GM21423 (cell line): ENCODE measurements around the gene MEX3A.
"Not testable (repeated sequence)": the region's sequence is repeated elsewhere in the genome, so short reads cannot be mapped to it uniquely, and the experiment has no call there.

ENCODE experiments used
- ATAC-seq: cut with Tn5 transposase; IDR thresholded peaks from one replicate; pipeline ENCODE4 v1.9.1; 2021; ENCODE audit warnings: mild to moderate bottlenecking, moderate library complexity; ENCODE audit not compliant: unreplicated experiment

MEX3A gene

DNA sequence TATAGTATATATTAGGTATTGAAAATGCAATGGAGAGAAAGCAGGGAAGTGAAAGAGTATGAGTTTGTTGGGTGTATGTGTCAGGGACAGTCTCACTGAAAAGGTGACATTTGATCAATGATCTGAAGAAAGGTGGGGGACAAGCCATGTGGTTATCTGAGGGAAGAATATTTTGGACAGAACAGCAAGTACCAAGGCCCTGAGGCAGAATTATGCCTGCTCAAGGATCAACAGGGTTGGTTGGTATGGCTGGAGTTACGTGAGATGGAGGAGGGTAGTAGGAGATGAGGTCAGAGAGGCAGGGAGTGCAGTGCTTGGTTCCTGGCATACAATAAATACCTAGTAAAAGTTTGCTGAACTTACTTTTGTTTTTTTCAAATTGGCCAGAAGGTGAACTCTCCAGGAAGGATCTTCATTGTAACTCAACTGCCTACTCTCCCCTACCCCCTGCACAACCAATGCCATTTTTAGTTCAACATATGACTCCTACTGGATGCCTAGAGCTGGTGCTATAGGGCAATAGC lies 25.9 kb downstream of the MEX3A start:
- ATAC-seq, result no peak

DNA sequence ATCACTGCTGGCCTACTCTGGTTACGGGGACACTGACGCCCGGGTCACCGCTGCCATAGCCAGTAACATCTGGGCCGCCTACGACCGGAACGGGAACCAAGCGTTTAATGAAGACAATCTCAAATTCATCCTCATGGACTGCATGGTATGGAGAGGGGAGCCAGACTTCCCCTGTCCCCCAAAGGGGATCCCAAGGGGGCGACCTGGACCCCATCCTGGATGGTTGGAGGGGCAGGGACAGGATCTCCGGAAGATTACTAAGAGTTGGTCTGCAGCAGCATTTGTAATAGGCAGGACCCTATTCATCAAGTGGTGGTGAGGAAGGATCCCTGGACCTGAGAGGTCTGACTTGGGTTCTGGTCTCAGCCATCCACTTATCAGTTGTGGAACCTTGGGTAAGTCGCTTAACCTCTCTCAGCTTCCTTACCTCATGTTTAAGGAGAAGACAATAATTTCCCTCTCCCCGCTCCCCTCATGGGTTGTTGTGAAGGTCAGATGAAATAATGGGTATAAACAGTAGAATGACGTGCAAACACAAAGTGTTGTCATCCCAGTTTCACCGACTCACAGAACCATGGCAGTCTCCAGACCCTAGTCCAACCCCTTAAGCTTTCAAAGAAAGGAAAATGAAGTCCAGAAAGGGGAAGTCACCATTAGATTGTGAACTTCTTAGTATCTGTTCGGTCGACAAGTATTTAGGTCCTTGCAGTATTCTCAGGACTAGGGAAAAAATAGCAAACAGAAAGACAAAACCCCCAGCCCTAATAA lies 26.8 kb downstream of the MEX3A start:
- no peak for ATAC-seq

DNA sequence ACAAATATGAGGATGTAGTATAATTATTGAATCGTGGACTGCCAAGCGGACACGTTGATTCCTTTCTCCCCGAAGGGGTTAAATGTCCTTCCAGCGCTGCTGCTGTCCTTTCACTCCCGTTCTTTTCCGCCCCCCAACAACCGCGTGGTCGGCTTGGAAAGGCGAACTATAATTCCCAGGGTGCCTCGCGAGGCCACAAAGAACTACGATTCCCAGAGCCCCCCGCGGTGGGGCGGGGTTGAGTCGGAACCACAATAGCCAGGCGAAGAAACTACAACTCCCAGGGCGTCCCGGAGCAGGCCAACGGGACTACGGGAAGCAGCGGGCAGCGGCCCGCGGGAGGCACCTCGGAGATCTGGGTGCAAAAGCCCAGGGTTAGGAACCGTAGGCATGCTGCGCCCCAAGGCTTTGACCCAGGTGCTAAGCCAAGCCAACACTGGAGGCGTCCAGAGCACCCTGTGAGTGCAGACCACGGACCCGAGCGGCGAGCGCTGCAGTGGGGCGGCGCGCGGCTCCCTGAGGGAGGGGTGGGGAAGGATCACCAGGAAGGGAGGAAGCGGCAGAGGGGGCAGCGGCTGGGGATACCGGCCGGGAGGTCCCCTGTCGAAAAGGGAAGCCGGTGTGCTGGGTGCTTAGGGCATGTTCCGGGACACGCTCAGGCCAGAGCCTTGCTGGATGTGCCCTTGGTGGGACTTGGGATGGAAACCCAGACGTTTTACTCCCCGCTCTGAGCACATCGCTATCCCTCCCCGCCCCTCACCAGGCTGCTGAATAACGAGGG lies 27.6 kb downstream of the MEX3A start, which contains the start of gene LAMTOR2:
TSS of gene LAMTOR2 (plus strand) at position 283 of the 781 bp plus-strand sequence. CDS start at position 391, 108 bp downstream.
- peak; percentile 66 for ATAC-seq

- peak; percentile 46 for ATAC-seq
Measured at GRCh38 chr1:156053768-156054499, 28.3 kb downstream of the MEX3A start, which contains the start of gene UBQLN4. UBQLN4 (minus strand) TSS chr1:156053798; CDS start chr1:156053701, 97 bp downstream.

- no peak for ATAC-seq
Measured at GRCh38 chr1:156052862-156053767, 29.1 kb downstream of the MEX3A start.

DNA sequence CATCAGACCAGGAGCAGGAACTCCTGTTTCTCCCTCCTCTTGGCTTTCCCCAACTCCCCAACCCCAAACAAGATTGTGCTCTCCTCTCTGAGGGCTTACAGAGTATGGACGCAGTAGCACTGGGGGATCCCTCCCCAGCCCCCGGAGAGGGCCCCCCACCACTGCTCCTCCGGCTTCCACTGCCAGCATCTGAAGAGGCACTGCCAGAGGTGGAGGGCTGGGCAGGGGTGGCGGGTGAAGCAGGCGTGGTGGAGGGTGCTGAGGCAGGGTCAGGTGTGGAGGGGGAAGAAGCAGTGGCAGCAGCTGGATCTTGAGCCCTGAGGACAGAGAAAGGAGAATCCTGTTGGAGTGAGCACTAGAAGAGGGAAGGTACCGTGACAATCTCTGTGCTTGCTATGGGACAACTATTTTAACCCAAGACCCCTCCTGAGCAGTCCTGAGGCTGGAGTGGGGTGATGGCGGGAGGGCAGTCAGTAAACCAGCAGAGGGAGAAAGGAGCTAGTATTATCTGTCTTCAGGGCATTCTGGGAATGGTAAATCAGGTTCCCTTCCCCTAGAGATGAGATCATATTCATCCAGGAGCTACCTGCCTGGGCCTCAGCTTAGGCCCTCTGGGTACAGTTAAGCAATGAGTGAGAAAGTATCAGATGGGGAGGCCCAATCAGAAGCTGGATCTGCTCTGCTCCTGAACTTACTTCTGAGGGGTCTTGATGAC lies 31.1 kb downstream of the MEX3A start:
- no peak for ATAC-seq

GRCh38 chr1:156050376-156050775 lies 31.9 kb downstream of the MEX3A start:
- ATAC-seq, result no peak

DNA sequence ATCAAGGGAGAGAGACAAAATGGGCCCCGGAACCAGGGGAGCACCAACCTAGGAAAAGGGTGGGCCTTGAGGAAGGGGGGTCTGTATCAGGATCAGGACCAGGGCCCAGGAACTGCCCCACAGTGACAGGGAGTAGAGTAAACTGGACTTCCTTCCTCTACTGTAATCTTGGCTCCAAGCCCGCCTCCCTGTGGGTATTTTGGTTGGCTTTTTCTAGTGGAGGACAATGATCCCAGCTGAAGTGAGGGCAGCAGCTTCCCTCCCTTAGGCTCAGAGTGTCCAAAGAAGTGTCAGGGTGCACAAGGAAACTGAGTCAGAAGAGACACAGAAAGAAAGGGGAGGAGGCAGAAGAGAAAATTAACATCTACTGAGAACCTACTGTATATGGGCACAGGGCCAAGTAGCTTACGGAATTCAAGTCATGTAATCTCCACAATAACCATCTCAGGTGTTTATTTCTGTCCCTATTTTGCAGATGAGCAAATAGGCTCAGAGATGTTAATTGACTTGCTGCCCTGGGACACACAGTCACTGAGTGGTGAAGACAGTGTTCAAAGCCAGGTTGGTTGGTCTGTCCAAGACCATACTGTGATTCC lies 33.5 kb downstream of the MEX3A start:
- ATAC-seq, result no peak

GRCh38 chr1:156045076-156045475 lies 37.2 kb downstream of the MEX3A start:
- no peak for ATAC-seq

GRCh38 chr1:156042828-156043227 lies 39.4 kb downstream of the MEX3A start:
- no peak for ATAC-seq

DNA sequence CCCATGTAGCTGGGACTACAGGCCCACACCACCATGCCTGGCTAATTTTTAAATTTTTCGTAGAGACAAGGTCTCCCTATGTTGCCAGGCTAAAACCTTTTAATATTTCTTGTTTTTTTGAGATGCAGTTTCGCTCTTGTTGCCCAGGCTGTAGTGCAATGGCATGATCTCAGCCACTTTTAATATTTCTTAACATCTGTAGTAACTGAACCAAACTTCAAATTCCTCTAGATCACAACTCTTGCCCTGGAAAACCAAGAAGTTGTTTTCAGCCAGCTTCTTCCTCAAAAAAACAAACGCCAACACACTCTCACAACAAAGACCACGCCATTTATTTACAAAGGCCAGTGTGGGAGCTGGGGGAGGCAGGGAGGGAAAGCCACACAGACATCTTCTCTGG lies 47.3 kb downstream of the MEX3A start:
- not testable (repeated sequence) for ATAC-seq

- ATAC-seq, result no peak
Measured at GRCh38 chr1:156033011-156033410, 49.3 kb downstream of the MEX3A start.

GRCh38 chr1:156026588-156026987 lies 55.7 kb downstream of the MEX3A start:
- no peak for ATAC-seq

DNA sequence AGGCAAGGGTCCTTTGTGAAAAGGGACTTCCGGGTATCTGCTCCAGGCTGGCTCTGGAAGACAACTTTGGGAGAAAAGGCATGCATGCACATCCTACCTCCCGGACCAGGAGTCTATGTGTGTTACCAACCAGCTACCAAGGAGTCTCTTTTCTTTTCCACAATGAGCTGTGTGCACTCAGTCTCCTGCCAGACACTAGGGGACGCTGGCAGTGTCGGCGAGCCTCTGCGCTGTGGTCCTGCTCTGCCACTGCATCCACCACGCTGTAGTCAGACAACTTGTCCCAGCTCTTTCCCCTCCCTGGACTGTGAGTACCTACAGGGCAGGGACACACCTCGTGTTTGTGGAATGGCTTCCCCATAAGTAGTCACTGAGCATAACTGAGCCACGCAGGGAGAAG lies 56.4 kb downstream of the MEX3A start:
- ATAC-seq, result no peak

DNA sequence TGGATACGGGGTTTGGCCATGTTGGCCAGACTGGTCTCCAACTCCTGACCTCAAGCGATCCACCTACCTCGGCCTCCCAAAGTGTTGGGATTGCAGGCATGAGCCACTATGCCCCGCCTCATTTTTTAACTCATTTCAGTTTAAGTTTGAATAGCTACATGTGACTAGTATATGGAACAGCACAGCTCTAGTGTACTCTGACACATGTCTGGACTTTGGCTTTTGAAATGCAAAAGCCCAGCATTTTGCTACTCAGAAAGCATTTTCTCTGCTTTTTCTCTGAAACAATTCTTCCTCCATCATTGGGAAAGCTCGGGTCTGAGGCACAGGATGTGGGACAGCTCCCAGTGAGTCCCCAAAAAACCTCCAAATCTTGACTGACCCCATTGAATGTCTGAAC lies 57.5 kb downstream of the MEX3A start:
- no peak for ATAC-seq
